Kidney (tissue), 14 donors: ENCODE results near the gene FSTL1. TPM values are rescaled to one million over a fixed set of nuclear protein-coding genes. Genes with fewer than 3 reads are reported as not detected.

Source experiments
- DNase-seq, 5 donors: peaks; one replicate each; pipeline ENCODE4 v3.0.0-alpha.2; 2013 to 2020
- FAIRE-seq: peaks from 2 replicates; lab custom pipeline; 2012; peaks lifted over from hg19 to GRCh38; lab: Jason Lieb, UNC
- H3K27ac ChIP-seq, 2 donors: one replicate each; pipeline ENCODE4 v1.7.0; 2013; ENCODE audit warnings: low read depth in 2 of 2, low read length in 2 of 2, inconsistent platforms in 1 of 2
- H3K27me3 ChIP-seq: one replicate; pipeline ENCODE4 v1.7.1; 2013; ENCODE audit warnings: low read length, inconsistent platforms; ENCODE audit not compliant: control insufficient read depth, insufficient read depth
- H3K36me3 ChIP-seq, 3 donors: one replicate each; pipeline versions ENCODE4 v1.7.0 to v1.7.1; 2013; ENCODE audit warnings: low read length in 3 of 3, control low read depth in 1 of 3, inconsistent platforms in 1 of 3; ENCODE audit not compliant: insufficient read depth in 3 of 3, control insufficient read depth in 2 of 3
- H3K4me1 ChIP-seq, 3 donors: one replicate each; pipeline versions ENCODE4 v1.7.0 to v1.7.1; 2013; ENCODE audit warnings: low read length in 3 of 3, inconsistent platforms in 1 of 3, low read depth in 1 of 3; ENCODE audit not compliant: control insufficient read depth in 2 of 3, insufficient read depth in 2 of 3
- H3K4me3 ChIP-seq, 3 donors: one replicate each; pipeline versions ENCODE4 v1.7.0 to v1.8.1; 2013; ENCODE audit warnings: low read length in 3 of 3, control low read depth in 1 of 3, inconsistent platforms in 1 of 3
- H3K9ac ChIP-seq, 3 donors: one replicate each; pipeline versions ENCODE4 v1.7.0 to v1.7.1; 2013; ENCODE audit warnings: low read length in 3 of 3, control low read depth in 1 of 3, inconsistent platforms in 1 of 3
- H3K9me3 ChIP-seq, 3 donors: one replicate each; pipeline versions ENCODE4 v1.7.0 to v1.7.1; 2013; ENCODE audit warnings: low read length in 3 of 3, control low read depth in 1 of 3, inconsistent platforms in 1 of 3; ENCODE audit not compliant: control insufficient read depth in 2 of 3, insufficient read depth in 1 of 3
- intact Hi-C: fragments of 100-400 bp; cut with DNase I; formaldehyde crosslinking; loops from one replicate; pipeline ENCODE4 v1.11.1; 2022
- polyA plus RNA-seq: library from polyadenylated mRNA; stranded (reverse); fragments of 350-450 nt; fragmentation: Illumina TruSeq; extraction: RNeasy Lipid Tissue Mini Kit (QIAGEN cat#74804); gene quantifications from one replicate; pipeline ENCODE4 v1.2.3, GENCODE V29; 2014; ENCODE audit warnings: low read depth, low replicate concordance; ENCODE audit not compliant: insufficient read depth
- total RNA-seq: library from RNA; stranded (reverse); fragmentation: NEBNext Ultra II Directional; extraction: Animal tissue kit (Norgen Biotek cat#: 25700); gene quantifications from one replicate; pipeline ENCODE4 v1.2.1, GENCODE V29; 2021
- TF ChIP-seq, protein P1 (sequence below): IDR thresholded peaks from 3 replicates; pipeline ENCODE4 v1.5.1; 2012; ENCODE audit warnings: mild to moderate bottlenecking, moderate library complexity, borderline replicate concordance; ENCODE audit not compliant: insufficient read depth; ENCODE audit errors: extremely low read depth
- donor health status: control.
- donor health status: control.
- donor health status: control.
- donor health status: control.
- donor health status: control.
- donor health status: DM: yes; HTN: yes; CAD: no.
- donor health status: Normal renal cell carcinoma (clear cell type).

FSTL1 gene
- total and polyA plus RNA-seq, 2 donors from 2014 or later = 31.1 to 193 TPM

DNA sequence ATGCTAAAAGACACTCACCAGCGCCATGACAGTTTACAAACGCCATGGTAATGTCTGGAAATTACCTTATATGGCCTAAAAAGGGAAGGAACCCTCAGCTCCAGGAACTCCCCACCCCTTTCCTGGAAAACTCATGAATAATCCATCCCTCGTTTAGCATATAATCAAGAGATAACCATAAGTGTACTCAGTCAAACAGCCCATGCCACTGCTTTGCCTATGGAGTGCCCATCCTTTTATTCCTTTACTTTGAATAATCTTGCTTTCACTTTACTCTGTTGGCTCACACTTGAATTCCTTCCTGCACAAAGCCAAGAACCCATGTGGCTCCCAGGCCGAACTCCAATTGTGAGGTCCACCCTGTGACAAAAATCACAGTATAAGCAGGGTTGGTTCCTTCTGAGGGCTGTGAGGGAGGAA lies 19.1 kb upstream of the FSTL1 start:
- DNase-seq = no peak
- Histone ChIP-seq H3K9me3 (no peaks in the 10 kb centered on the region), H3K27me3 (no peaks in the 10 kb centered on the region), H3K27ac (no peak overlapping the region), H3K4me3 (no peak overlapping the region), H3K4me1 (no peaks in the 10 kb centered on the region), H3K9ac (no peak overlapping the region), H3K36me3 (no peaks in the 10 kb centered on the region)
- no peak for FAIRE-seq
- TF ChIP-seq, protein P1, sequence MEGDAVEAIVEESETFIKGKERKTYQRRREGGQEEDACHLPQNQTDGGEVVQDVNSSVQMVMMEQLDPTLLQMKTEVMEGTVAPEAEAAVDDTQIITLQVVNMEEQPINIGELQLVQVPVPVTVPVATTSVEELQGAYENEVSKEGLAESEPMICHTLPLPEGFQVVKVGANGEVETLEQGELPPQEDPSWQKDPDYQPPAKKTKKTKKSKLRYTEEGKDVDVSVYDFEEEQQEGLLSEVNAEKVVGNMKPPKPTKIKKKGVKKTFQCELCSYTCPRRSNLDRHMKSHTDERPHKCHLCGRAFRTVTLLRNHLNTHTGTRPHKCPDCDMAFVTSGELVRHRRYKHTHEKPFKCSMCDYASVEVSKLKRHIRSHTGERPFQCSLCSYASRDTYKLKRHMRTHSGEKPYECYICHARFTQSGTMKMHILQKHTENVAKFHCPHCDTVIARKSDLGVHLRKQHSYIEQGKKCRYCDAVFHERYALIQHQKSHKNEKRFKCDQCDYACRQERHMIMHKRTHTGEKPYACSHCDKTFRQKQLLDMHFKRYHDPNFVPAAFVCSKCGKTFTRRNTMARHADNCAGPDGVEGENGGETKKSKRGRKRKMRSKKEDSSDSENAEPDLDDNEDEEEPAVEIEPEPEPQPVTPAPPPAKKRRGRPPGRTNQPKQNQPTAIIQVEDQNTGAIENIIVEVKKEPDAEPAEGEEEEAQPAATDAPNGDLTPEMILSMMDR = no peak
- intact Hi-C loops = no loop called here

DNA sequence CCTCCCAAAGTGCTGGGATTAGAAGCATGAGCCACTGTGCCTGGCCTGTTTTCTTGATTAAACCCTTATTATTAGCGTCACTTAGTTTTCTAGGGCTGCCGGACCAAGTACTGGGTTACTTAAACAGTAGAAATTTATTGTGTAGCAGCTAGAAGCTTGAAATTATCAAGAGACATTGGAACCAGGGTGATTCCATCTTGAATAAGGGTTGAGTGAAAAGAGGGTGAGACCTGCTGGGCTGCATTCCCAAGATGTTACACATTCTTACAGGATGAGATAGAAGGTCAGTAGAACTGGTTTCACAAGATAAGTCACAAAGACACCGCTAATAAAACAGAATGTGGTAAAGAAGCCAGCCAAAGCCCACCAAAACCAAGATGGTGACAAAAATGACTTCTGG lies 18.6 kb upstream of the FSTL1 start:
- Histone ChIP-seq H3K36me3 (no peaks in the 10 kb centered on the region), H3K27me3 (no peaks in the 10 kb centered on the region), H3K4me3 (no peak overlapping the region), H3K27ac (no peak overlapping the region), H3K9ac (no peak overlapping the region), H3K4me1 (no peaks in the 10 kb centered on the region), H3K9me3 (no peaks in the 10 kb centered on the region)
- TF ChIP-seq, protein P1 = no peak
- no peak for FAIRE-seq
- no peak for DNase-seq
- intact Hi-C loops = no loop called here

DNA sequence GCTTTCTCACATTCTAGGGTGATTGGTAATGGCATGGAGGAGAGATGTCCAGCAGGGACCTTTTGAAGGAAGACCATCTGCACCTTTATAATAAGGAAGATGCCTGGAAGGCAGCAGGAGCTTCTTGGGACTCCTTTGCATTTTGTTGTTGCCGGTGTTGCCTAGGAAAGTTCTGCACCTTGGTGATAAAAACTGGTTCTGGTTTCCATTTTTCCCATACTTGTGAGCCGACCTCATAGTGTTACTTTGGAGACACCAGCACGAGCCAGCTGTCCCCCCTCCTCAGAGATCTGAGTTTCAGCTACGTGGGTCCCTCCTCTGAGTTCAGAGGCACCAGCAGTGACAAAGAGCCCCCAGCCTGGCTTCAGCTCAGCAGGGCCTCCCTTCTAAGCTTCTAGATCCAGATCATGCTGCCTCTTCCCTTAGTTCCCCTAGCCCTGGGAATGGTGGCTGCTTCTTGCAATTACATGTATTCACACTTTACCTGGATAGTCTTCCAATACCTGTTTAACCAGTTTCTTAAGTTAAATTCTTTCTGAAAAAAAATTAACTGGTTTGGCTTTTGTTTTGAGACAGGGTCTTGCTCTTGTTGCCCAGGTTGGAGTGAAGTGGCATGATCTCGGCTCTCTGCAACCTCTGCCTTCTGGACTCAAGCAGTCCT lies 18.0 kb upstream of the FSTL1 start:
- no peak for FAIRE-seq

More for the DNA sequence above, 18.0 kb upstream of the FSTL1 start:
- no peak for DNase-seq
- no peak overlapping the region for H3K27ac ChIP-seq
- no peaks in the 10 kb centered on the region for H3K36me3 ChIP-seq
- H3K4me3 ChIP-seq = no peak overlapping the region
- H3K9me3 ChIP-seq = no peaks in the 10 kb centered on the region
- TF ChIP-seq, protein P1 = no peak
- H3K9ac ChIP-seq = no peak overlapping the region
- no peaks in the 10 kb centered on the region for H3K4me1 ChIP-seq
- H3K27me3 ChIP-seq = no peaks in the 10 kb centered on the region
- intact Hi-C loops = no loop called here
